NCI-H146 treated with DMSO at 0.1 percent for 48 hours (cell line): ENCODE results near the gene FAU.

ENCODE experiments used
- DNase-seq: peaks from one replicate; lab custom pipeline; 2025; ENCODE audit not compliant: unreplicated experiment; lab: John Stamatoyannopoulos, UW

Gene FAU

DNA sequence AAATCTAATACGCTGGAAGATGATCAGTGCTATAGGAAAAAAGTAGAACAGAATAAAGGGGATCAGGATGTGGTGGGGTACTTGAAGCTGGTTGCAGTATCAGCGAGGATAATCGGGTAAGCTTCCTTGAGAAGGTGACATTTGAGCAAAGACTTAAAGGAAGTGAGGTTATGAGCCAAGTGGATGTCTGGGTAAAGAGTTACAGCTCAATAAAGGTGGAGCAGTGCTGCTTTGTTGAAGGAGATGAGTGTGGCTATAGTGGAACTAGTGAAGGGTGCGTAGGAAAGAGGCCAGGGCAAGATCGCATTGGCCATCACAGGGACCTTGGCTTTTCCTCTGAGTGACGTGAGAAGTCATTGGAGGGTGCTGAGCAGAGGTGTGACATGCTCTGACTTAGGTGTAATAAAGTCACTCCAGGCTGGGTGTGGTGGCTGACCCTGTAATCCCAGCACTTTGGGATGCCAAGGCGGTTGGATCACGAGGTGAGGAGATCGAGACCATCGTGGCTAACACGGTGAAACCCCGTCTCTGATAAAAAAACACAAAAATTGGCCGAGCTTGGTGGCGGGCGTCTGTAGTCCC, 14.7 kb upstream of the FAU start:
- DNase-seq = no peak

DNA sequence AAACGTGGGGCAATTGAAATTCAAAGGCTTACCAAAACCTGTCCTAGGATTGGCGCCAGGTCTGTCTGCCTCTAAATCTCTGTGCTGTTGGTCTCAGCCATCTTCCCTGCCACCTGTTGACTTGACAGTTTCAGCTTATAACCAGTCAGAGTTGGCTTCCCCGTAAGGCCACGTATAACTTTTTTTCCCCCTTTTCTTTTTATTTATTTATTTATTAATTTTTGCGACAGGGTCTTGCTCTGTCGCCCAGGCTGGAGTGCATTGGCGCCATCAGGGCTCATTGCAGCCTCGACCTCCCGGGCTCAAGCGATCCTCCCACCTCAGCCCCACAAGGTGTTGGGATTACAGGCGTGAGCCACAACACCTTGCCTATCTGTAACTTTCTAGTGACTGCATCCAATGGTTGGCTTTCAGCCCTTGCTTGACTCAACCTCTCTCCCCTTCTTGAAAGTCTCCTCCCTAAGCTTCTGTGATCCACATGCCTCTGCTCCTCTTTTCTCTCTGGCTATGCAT, 13.8 kb upstream of the FAU start:
- DNase-seq = peak; percentile 17

DNA sequence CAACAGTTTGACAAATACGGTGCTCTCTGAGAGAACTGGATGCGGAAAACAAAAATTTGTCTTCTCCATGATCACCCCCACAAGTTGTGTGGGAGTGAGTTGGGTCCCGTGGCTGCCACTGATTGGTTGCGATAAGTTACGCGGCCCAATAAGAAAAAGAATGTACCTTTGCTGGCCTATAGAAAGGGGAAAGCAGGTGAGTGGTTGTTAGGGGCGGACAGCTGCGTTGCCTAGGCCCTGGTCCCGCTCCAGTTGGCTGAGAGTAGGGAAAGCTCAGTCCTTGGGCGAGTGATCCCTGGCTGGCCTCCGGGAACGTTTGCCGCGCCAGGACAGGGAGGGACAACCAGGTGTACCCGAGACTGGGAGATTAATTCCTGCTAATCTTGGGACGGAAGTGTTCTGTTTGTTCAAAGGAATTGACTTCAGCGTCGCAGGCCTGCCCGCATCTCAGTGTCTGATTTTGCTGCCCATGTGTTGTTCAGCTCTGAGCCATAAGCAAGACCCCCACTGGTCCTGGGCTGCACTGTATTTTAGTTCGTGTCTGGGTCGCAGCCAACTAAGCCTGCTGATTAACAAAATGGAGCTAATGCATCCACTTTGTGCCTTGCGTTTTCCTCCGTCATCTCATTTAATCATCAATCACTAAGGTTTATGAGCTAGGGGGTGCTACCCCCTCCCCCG, 13.2 kb upstream of the FAU start:
- peak; percentile 98 for DNase-seq

DNA sequence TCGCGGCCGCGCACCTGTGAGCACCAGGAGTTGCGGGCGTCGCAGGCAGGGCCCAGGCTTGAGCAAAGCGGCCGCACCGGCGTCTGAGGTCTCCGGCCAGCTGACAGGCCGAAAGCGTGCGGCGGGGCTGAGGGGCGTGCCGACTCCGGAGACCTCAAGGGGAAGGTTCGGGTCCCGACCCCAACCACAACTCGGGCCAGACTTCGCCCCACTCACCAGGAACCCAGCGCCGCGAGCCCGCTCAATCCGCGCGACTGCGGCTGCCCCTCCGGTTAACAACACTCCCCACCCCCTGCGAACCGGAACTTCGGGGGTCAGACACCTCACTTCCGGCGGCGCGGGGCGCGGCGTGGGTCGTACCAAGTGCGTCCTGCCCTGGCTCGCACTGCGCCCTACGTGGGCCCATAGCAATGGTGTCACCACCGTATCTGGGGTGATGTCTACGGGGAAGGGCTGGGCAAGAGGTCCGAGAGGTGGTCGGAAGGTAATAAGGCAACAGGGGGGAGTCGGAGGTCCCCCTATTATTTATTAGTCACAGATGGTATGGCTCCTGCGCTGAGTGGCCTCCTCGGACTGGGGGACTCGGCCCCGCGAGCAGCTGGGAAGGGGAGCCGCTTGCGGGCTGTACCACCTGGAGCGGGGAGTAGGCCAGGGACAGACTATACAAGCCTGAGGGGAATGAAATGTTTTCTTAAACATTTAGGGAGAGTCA, 12.5 kb upstream of the FAU start, which contains the start of gene SYVN1:
Gene SYVN1 (minus strand): TSS at position 280 of the 712 bp plus-strand sequence. CDS start 918 bp downstream, outside the sequence.
- DNase-seq = peak; percentile 91

DNA sequence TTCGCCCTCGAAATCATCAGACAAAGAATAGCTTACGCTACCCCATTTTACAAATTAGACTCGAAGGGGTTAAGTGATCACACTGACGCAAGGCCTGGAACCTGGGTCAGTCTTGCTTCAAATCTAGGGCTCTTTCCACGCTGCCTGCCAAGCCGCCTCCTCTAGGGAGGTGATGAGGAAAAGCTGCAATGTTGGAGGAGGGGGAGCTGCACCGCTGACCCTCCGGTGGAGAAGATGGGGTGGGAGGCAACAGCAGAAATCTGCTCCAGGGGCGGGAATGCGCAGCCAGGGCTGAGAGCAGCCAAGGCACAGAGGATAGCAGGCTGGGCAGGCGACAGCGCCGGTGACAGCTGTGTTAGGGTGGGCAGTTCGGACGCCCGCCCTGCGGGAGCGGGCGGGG, 11.8 kb upstream of the FAU start:
- DNase-seq = no peak

DNA sequence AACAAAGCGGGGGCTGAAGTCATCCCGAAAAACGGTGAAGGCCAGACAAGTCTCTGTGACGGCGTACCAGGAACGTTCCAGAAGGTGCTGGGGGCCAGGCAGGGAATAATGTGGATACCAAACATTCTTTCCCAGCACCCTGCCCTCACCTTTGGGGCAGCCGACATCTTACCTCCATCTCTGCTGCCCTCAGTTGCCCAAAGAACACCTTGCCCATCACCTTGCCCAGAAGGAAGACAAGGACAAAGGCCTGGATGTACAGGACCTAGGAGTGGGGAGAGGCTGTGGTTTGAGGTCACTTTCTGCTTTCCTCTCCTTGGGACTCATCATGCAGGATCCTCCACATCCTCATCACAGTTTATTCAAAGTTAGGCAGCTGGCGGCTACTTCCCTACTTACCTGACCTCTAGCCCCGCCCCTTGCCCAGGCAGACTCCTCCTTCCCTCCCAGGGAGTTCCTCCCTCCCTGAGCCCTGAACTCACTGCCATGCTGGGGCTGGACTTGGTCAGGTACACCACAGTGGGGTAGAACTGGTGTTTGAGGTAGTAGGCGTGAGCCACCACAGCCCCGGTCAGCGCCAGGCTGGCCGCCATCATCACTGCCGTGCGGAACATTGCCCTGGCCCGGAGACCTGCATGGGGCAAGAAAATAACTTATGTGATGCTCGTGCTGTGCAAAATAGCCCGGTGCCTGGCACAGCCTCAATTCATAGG, 11.2 kb upstream of the FAU start:
- DNase-seq = no peak

DNA sequence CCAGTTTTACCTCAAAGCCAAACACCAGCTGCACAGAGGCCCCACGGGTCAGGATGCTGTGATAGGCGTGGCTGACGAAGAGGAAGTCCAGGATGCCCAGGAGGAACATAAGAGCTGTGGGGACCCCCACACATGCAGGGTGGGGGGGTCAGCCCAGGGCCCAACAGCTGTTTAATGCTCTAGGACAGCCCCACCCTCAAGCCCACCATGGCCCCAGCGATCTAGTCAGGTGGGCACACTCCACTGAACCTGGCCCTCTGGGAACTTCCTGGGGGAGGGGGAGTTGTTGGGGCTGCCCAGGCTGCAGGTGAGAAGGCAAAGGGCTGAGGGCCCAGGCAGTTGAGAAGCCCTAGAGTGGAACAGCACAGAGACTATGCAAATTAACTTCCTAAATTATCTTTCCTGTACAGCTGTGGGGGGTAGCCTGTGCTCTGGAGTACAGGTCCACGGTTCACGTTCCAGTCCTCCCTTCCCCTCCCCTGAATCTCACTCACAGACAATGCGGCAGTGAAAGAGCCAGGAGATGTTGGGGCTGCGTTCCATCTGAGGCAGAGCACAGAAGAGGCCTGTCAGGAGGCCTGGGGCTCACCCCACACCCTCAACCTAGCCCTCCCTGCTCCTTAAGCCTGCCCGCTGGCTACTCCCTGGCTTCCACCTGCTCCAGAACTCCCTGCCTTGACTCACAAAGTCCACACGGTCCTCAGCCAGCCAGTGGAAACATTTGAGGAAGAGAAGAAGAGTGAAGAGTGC, 10.5 kb upstream of the FAU start:
- DNase-seq = no peak

DNA sequence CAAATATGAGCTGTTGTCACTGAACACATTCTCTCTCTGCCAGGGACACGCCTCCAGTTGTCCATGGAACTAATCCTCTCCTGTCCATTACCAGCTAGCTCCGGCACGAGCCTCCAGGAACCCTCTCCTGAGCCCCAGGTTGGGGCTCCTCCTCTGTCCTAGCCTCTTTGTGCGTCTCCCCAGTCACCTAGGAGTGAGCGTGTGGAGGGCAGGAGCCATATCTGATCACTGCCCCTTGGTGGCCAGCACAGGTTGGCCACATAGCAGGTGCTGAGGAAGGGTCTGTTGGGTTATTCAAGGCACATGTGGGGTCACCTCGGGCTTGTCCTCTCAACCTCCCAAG, 9.9 kb upstream of the FAU start:
- no peak for DNase-seq

DNA sequence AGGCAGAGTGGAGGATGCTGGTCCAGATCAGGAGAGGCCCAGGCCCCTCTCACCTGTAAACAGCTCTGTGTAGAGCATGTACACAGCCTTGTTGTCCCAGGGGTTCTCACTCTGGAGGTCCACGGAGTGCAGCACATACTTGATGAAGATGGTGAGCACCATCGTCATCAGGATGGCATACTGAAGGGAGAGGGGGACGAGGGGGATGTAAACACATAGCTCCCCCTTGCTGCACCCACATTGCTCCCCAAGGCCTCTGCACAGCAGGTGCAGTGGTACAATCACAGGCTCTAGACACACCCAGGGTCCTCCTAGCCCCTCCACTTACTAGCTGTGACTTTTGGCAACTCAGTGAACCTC, 9.5 kb upstream of the FAU start:
- no peak for DNase-seq

DNA sequence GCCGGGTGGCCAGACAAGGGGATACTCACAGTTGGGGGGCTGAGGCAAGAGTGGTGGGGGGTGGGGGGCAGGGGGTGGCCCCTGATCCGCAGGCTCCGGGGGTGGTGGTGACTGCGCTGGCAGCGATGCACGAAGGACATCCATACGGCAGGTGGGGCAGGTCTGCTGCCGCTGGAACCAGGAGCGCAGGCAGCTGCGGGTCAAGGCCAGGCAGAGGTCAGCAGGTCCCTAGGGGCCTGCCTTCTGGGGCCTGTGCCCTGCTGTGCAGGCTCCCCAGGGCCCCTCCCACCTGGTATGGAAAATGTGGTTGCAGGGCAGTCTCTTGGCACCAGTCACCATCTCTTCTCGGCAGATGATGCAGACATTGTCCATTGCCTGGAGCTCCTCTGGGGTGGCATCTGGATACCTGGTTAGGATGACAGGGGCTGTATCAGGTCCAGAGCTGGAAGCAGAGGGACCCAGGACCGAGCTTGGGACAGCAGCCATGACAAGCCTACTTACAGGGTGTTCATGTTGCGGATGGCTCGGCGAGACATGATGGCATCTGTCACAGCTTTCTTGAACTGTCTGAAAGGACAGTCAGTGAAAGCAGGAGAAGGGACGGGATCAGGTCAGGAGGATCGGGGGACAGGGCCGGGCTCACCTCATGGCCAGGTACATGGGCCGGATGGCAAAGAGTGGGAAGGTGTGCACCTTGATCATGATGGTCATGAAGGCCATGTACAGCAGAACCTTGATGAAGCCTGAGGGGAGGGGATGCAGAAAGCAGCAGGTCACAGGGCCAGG, 8.9 kb upstream of the FAU start:
- DNase-seq = no peak

DNA sequence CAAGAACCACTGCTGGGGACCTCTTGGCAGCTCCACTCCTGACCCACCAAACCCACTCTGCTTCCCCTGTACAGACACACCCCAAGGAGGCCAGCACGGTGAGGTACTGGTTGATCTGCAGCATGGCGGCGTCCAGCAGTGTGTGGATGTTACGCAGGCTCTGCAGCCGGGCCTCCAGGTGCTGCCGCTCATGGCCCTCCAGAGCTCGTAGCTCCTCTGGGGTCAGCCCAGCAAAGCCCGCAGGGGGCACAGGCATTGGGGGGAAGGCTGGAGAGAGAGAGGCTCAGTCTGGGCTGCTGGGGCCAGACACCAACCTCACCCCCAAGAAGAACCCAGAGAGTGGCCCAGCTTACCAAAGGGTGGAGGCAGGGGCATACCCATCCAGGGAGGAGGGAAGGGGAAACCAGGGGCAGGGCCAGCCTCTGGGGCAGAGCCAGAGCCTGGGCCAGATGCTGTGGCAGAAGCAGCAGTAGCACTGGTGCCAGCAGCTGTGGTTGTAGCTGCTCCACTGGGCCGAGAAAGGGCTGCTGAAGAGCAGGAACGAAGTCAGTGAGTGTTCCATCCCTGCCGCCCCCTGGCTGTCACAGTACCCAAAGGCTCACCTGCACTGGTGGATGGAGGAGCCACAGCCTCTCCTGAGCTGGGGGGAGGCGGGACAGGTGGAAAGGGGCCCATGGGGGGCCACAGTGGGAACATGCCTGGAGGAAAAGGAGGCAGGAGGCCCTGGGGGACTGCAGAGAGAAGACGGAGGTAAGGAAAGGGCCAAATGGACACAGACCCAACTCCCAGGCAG, 7.9 kb upstream of the FAU start:
- DNase-seq = no peak

DNA sequence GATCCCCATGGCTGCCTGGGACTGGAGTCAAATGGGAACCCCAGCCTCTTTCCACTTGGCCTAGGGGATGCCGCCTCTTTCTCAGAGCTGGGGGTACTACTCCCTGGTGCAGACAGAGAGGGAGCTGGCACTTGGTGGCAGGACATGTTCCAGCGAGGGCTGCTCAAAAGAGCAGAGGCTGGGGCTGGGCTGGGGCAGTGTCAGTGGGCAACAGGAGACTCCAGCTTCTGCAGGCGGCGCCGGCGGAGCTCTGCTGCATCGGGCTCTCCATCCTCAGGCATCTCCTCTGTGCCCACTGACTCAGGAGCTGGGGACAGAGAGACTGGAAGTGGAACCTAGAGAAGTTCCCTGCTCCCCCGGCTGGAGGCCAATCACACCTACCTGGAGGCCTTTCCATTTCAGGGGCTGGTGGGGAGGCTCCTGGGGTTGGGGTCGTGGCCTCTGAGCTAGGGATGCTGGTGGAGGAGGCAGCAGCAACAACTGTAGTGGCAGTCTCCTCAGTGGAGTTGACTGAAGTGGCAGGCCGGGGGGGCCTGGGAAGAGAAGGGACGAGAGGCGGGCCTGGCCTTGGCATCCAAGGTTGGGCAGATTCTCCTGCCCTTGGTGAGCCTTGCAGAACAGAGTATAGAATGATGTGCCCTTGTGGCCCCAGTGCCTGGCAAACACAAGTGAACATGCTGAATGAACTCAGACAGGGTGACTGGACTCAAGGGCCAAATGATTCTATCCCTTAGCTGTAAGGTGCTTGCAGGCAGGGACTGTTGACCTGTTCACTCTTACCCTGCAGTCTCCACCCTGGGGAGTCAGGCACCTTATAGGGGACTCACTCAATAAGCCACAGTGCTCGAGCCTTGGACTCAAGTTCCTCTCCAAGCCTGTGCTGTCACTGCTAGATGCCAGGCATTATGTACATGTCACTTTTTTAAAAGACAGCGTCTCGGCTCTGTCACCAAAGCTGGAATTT, 6.5 kb upstream of the FAU start:
- no peak for DNase-seq

DNA sequence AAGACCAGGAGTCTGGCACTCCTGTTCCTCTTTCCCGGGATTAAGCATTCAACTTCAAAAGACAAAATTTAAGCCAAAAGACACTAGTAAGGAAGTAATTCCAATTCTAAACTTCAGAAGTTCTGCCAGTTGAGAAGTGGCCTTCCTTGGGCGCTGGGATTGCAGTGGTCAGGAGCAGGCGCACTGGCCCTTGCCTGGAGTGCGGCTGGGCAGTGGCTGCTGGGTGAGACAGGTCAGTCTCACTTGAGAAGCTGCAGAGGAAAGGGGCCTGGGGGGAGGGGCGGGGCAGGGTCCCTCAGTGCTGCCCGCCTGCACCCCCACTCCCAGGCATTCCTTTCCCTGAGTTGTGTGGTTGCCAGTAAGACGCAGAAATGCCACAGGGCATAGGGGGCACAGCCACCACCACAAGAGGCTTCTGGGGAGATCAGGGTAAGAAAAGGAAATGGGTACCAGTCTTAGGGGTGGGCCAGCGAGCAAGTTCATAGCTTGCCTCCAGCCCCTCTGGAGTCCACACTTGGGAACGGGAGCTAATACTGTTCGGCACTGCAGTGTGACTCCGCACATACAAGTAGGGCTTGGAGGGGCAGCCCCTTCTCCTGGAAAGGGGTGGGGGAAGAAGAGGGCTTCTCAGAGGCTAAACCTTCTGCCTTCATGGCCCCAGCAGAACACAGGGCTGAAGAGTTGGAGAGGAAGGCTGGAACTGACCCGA, 5.7 kb upstream of the FAU start:
- no peak for DNase-seq

DNA sequence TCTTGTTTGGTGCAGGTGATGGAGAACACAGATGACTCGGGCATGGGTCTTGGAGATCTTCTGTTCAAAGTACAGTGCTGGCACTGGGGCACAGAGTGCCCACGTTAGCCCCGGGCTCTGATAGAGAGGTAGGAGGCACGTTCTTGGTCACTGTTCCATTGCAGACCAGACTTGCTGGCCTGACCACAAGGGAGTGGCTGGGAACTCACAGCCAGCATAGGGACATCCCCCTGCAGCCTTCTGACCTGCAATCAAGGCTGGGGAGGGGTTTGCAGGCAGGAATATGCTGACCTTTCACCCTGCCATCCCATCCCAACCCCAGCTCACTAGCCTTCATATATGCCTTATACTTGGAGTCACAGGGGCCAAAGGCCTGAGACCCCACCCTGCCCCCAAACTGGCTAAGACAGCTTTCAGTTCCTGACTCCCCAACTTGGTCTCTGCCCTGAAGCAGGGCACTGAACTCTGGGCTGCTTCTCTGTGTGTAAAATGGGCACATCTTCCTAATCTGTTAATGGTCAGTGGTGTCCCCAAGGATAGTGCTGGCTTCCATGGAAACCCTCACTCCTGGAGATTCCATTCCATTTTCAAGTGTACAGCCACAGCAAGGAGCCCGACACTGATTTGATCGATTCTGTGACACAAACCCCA, 4.8 kb upstream of the FAU start:
- no peak for DNase-seq

DNA sequence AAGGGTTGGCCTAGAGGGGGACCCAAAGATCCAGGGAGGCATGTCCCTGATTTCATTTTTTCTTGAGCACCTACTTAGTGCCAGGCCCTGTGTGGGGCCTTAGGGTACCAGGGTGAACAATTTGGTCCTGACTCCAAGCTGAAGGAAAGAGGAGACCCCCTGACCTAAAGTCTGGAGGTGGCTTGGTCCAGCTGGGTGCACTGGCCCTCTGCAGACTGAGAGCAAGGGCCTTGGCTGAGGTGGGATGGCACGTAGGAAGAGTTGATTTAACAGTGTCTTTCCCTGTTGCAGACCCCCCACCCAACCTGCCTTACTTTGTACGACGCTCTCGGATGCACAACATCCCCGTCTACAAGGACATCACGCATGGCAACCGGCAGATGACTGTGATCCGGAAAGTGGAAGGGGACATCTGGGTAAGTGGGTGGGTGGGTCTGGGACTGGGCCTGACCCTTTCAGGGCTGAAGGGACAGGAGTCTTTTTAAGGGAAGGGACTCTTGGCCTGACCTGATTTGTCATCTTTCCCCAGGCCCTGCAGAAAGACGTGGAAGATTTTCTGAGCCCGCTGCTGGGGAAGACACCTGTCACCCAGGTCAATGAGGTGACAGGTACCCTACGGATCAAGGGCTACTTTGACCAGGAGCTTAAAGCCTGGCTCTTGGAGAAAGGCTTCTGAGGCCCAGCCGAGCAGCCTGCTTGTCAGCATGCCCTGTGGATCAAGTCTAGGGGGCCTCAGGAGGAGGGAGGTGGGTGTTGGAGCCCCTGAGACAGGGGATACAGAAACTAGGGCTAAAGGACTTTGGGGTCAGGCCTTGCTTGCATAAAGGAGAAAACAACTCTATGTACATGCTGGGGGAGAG, 3.5 kb upstream of the FAU start:
- no peak for DNase-seq

DNA sequence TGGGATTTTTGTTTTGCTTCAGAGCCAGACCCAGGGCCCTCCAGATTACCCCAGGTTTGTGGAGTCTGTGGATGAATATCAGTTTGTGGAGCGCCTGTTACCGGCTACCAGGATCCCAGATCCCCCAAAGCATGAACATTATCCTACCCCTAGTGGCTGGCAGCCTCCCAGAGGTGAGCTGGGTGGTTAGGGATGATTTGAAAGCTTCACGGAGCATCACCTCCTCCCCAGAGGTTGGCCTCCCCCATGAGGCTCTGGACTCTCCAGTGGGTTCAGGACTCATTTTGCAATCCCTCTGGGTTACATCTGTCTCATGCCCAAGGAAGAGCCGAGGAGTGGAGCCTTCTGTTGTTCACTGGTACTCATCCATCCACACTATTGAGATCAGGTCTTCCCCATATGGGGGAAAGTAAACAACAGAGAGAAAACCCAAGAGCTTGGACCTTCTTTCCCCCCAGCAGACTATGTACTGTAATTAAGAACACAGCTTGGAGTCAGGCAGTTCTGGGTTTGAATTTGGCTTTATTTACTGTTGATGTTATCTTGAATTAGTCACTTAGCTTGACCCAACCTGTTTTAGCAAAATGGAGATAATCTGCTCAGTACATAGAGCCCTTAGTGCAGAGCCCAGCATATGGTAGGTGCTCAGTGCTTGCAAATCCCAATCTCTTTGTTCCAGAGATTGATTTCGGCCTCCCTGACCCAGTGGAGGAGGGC, 2.7 kb upstream of the FAU start:
- DNase-seq = no peak
